SK-N-MC (cell line): ENCODE results near the gene LCE1F.

ENCODE experiments used
- EZH2 ChIP-seq: fragments of 200-600 bp; sonication (generic); IDR thresholded peaks from one replicate; pipeline ENCODE4 v1.6.1; 2017; ENCODE audit warnings: antibody characterized with exemption
- FOXP2 ChIP-seq: optimal IDR thresholded peaks from 2 replicates; pipeline ENCODE3; 2011; ENCODE audit warnings: mild to moderate bottlenecking, moderate library complexity; ENCODE audit not compliant: insufficient read depth; ENCODE audit errors: extremely low read length, control extremely low read depth
- POLR2AphosphoS5 ChIP-seq: IDR thresholded peaks from 2 replicates; pipeline ENCODE4 v1.6.1; 2012; ENCODE audit warnings: mild to moderate bottlenecking, low read depth, low read length, borderline replicate concordance

DNA sequence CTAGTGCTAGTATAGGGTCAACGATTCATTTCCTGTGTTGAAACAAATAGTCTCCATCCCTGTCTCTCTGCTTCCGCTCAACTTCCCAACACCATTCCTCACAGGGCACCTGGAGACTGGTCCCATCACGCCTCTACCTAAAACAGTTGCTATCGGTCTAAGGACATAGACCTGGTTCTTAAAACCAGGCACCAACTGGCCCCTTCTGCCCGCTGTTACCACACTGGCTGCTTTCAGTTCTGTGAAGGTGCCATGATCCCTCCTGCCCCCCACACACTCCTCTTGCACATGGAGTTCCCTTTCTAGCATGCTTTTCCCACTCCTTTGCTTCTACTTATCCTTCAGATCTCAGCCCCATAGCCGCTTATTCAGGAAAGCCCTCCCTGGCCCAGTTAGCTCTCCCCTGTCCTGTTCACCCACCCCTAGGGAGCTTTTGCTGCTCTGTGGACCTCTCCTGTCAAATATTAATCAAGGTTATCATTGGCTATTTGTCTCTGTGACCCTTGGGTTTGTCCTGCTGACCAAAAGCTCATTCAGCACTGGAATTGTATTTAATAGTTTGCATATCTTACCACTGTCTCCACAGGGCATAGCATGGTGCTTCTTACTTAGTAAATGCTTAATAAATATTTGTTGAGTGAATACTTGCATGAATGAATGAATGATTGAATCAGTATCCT is 29.0 kb upstream of the LCE1F start:
- TF ChIP-seq EZH2 = no peak
- TF ChIP-seq FOXP2 = no peak
- TF ChIP-seq POLR2AphosphoS5 = no peak
